PC-9 (cell line): ENCODE measurements around the gene SERPINB8. TPM values are rescaled to one million over a fixed set of nuclear protein-coding genes. Genes with fewer than 3 reads are reported as not detected.
A peak's percentile ranks its signal among the peaks of the same experiment; 100 is the strongest.

Experiments
- BruUV-seq: library from RNA; stranded (reverse); fragments of 400-500 nt; replicated peaks from 2 replicates; lab custom pipeline; 2021; lab: Mats Ljungman, UMichigan
- CTCF ChIA-PET: fragments of 300-600 bp; sonication (Branson Sonifier 250); formaldehyde crosslinking; loops from one replicate; lab custom pipeline; 2022; ENCODE audit warnings: antibody characterized with exemption; lab: Charles Lee
- POLR2A ChIA-PET: fragments of 300-600 bp; sonication (Branson Sonifier 250); formaldehyde crosslinking; loops from one replicate; lab custom pipeline; 2022; ENCODE audit warnings: antibody characterized with exemption; ENCODE audit not compliant: unreplicated experiment; lab: Charles Lee
- DNase-seq, 2 experiments: peaks; one replicate each; pipeline versions ENCODE4 v3.0.0 to v3.0.0-alpha.2; 2015 to 2022; ENCODE audit warnings: mixed read lengths in 1 of 2
- H2AFZ ChIP-seq: fragments of 200-600 bp; sonication (generic); 2 replicates; pipeline ENCODE4 v1.8.1; 2017; ENCODE audit warnings: antibody characterized with exemption
- H3F3A ChIP-seq: fragments of 200-600 bp; sonication (generic); 2 replicates; pipeline ENCODE4 v1.8.1; 2017; ENCODE audit warnings: antibody characterized with exemption, mild to moderate bottlenecking, low read depth; ENCODE audit not compliant: insufficient read depth
- H3K27ac ChIP-seq: fragments of 200-600 bp; sonication (generic); 2 replicates; pipeline ENCODE4 v1.6.1; 2016; ENCODE audit warnings: mixed run types
- H3K27me3 ChIP-seq: fragments of 200-600 bp; sonication (generic); 2 replicates; pipeline ENCODE4 v1.6.1; 2016; ENCODE audit warnings: low read depth, mixed run types; ENCODE audit not compliant: insufficient read depth
- H3K36me3 ChIP-seq: fragments of 200-600 bp; sonication (generic); 2 replicates; pipeline ENCODE4 v1.6.1; 2016; ENCODE audit warnings: low read depth, mixed run types
- H3K4me1 ChIP-seq: fragments of 200-600 bp; sonication (generic); replicated peaks from 2 replicates; pipeline ENCODE4 v1.6.1; 2016; ENCODE audit warnings: mixed run types; ENCODE audit not compliant: insufficient read depth
- H3K4me2 ChIP-seq: fragments of 200-600 bp; sonication (generic); 2 replicates; pipeline ENCODE4 v1.6.1; 2017; ENCODE audit warnings: mixed run types
- H3K4me3 ChIP-seq: fragments of 200-600 bp; sonication (generic); 2 replicates; pipeline ENCODE4 v1.6.1; 2016; ENCODE audit warnings: mixed run types
- H3K79me2 ChIP-seq: fragments of 200-600 bp; sonication (generic); 2 replicates; pipeline ENCODE4 v1.6.1; 2017; ENCODE audit warnings: low read depth, mixed run types
- H3K9me2 ChIP-seq: fragments of 200-600 bp; sonication (generic); 2 replicates; pipeline ENCODE4 v1.8.1; 2017; ENCODE audit warnings: mild to moderate bottlenecking; ENCODE audit not compliant: insufficient read depth
- H3K9me3 ChIP-seq: fragments of 200-600 bp; sonication (generic); 2 replicates; pipeline ENCODE4 v1.8.1; 2016; ENCODE audit warnings: low read depth; ENCODE audit not compliant: insufficient read depth
- H4K20me1 ChIP-seq: fragments of 200-600 bp; sonication (generic); 2 replicates; pipeline ENCODE4 v1.8.1; 2017; ENCODE audit not compliant: insufficient read depth
- CTCF ChIP-seq: fragments of 200-600 bp; sonication (generic); conservative IDR thresholded peaks from 2 replicates; pipeline ENCODE4 v1.6.1; 2017; ENCODE audit warnings: mixed run types, antibody characterized with exemption, mild to moderate bottlenecking, moderate library complexity
- EZH2 ChIP-seq: fragments of 200-600 bp; sonication (generic); IDR thresholded peaks from 2 replicates; pipeline ENCODE4 v1.8.0; 2017; ENCODE audit warnings: antibody characterized with exemption, low read depth
- intact Hi-C: fragments of 100-400 bp; cut with micrococcal nuclease; formaldehyde crosslinking; loops from one replicate; pipeline ENCODE4 v1.10.0; 2022; ENCODE audit not compliant: unreplicated experiment
- total RNA-seq: library from RNA; stranded (reverse); gene quantifications from 2 replicates; pipeline ENCODE4 v1.2.3, GENCODE V29; 2021

Gene SERPINB8
- total RNA-seq, 1 experiment from 2014 or later = 7.2 TPM

GRCh38 chr18:63971320-63972001 is 1.6 kb downstream of the SERPINB8 start:
- Histone ChIP-seq H3K4me1 (peaks cover 18% of the 10 kb centered on the region), H3K79me2 (peaks cover 25% of the 10 kb centered on the region), H3F3A (peaks cover 31% of the 10 kb centered on the region), H3K27me3 (no peaks in the 10 kb centered on the region), H3K9me3 (peaks cover 3% of the 10 kb centered on the region; the same call in 1 of the 2 replicates), H3K27ac (peak overlapping the region; percentile 97), H3K9me2 (no peaks in the 10 kb centered on the region), H3K4me3 (peak overlapping the region; percentile 73), H3K36me3 (no peaks in the 10 kb centered on the region), H4K20me1 (no peaks in the 10 kb centered on the region; the same call in 1 of the 2 replicates), H2AFZ (peak overlapping the region; percentile 83), H3K4me2 (peak overlapping the region; percentile 79)
- TF ChIP-seq EZH2 (no peak), CTCF (no peak)
- intact Hi-C loops = loop anchor here (10.0 kb wide), 2 partner anchors 457 to 547 kb away; partner anchors contain the start of gene VPS4B
- BruUV-seq = no TSS peak
- CTCF ChIA-PET = interaction anchor here (0.6 kb wide), 1 partner anchor 464 kb away, joined by 4 read pairs; no protein-coding TSS in a partner anchor
- POLR2A ChIA-PET = no interaction called here
- DNase-seq = no peak

- Histone ChIP-seq H3F3A (peaks cover 31% of the 10 kb centered on the region), H3K9me3 (peaks cover 3% of the 10 kb centered on the region; the same call in 1 of the 2 replicates), H3K4me3 (no peak overlapping the region), H3K27ac (no peak overlapping the region), H2AFZ (no peak overlapping the region), H3K27me3 (no peaks in the 10 kb centered on the region), H4K20me1 (no peaks in the 10 kb centered on the region; the same call in 1 of the 2 replicates), H3K4me2 (peak overlapping the region; percentile 79; the same call in 1 of the 2 replicates), H3K79me2 (peaks cover 29% of the 10 kb centered on the region), H3K9me2 (no peaks in the 10 kb centered on the region), H3K36me3 (no peaks in the 10 kb centered on the region), H3K4me1 (peaks cover 18% of the 10 kb centered on the region)
- TF ChIP-seq EZH2 = no peak
- TF ChIP-seq CTCF = no peak
- CTCF ChIA-PET = no interaction called here
- DNase-seq = no peak
- POLR2A ChIA-PET = no interaction called here
- intact Hi-C loops = loop anchor here (10.0 kb wide), 2 partner anchors 457 to 547 kb away; partner anchors contain the start of gene VPS4B
- BruUV-seq = no TSS peak
These were observed 2.1 kb downstream of the SERPINB8 start for GRCh38 chr18:63972002-63972376.

GRCh38 chr18:63974991-63975390 is 5.1 kb downstream of the SERPINB8 start:
- Histone ChIP-seq H3K9me3 (peaks cover 3% of the 10 kb centered on the region; the same call in 1 of the 2 replicates), H3K27ac (no peak overlapping the region), H2AFZ (no peak overlapping the region), H3K79me2 (peaks cover 30% of the 10 kb centered on the region), H3F3A (peaks cover 17% of the 10 kb centered on the region), H3K4me2 (no peak overlapping the region), H3K9me2 (no peaks in the 10 kb centered on the region), H4K20me1 (no peaks in the 10 kb centered on the region; the same call in 1 of the 2 replicates), H3K4me3 (no peak overlapping the region), H3K4me1 (peaks cover 6% of the 10 kb centered on the region), H3K36me3 (no peaks in the 10 kb centered on the region), H3K27me3 (no peaks in the 10 kb centered on the region)
- TF ChIP-seq EZH2 (no peak), CTCF (no peak; the same call in 1 of the 2 replicates)
- intact Hi-C loops = loop anchor here (10.0 kb wide), 2 partner anchors 460 to 550 kb away; partner anchors contain the start of gene VPS4B
- no TSS peak for BruUV-seq
- no peak for DNase-seq
- CTCF ChIA-PET = interaction anchor here (0.6 to 0.7 kb wide), 2 partner anchors 19 to 458 kb away, joined by 3 read pairs; no protein-coding TSS in a partner anchor
- POLR2A ChIA-PET = interaction anchor here (0.6 kb wide), 1 partner anchor 1887 kb away, joined by 3 read pairs; no protein-coding TSS in a partner anchor
